Mesenchymal stem cell (in vitro differentiated cells and primary cell): ENCODE measurements around the gene DUSP18.
A peak's percentile ranks its signal among the peaks of the same experiment; 100 is the strongest.

Experiments used
- DNase-seq: peaks from one replicate; pipeline ENCODE4 v3.0.0-alpha.2; 2013
- H2AFZ ChIP-seq: one replicate; pipeline ENCODE4 v1.6.1; 2013; ENCODE audit warnings: low read depth, mild to moderate bottlenecking, control low read depth, inconsistent platforms, low read length, moderate library complexity
- H2AK5ac ChIP-seq: 2 replicates; pipeline ENCODE4 v1.6.1; 2013; ENCODE audit warnings: low read length, moderate library complexity, mild to moderate bottlenecking, inconsistent platforms; ENCODE audit not compliant: severe bottlenecking
- H2BK120ac ChIP-seq: one replicate; pipeline ENCODE4 v1.6.1; 2013; ENCODE audit warnings: low read depth, mild to moderate bottlenecking, inconsistent platforms, low read length, moderate library complexity
- H2BK12ac ChIP-seq, 2 experiments: one replicate each; pipeline ENCODE4 v1.6.1; 2013; ENCODE audit warnings: inconsistent platforms in 2 of 2, low read length in 2 of 2, mild to moderate bottlenecking in 2 of 2, moderate library complexity in 2 of 2, control low read depth in 1 of 2
- H2BK15ac ChIP-seq: one replicate; pipeline ENCODE4 v1.6.1; 2013; ENCODE audit warnings: mild to moderate bottlenecking, low read depth, inconsistent platforms; ENCODE audit not compliant: poor library complexity, severe bottlenecking
- H2BK5ac ChIP-seq: 2 replicates; pipeline ENCODE4 v1.6.1; 2013; ENCODE audit warnings: low read depth, mild to moderate bottlenecking, low read length, control low read depth, inconsistent platforms; ENCODE audit not compliant: poor library complexity, severe bottlenecking
- H3K14ac ChIP-seq, 2 experiments: one replicate each; pipeline ENCODE4 v1.6.1; 2013; ENCODE audit warnings: inconsistent platforms in 2 of 2, low read length in 2 of 2, control low read depth in 1 of 2, mild to moderate bottlenecking in 1 of 2, moderate library complexity in 1 of 2
- H3K18ac ChIP-seq, 2 experiments: one replicate each; pipeline ENCODE4 v1.6.1; 2013; ENCODE audit warnings: inconsistent platforms in 2 of 2, low read length in 2 of 2, control low read depth in 1 of 2, low read depth in 1 of 2, mild to moderate bottlenecking in 1 of 2
- H3K23ac ChIP-seq, 2 experiments: one replicate each; pipeline ENCODE4 v1.6.1; 2013; ENCODE audit warnings: inconsistent platforms in 2 of 2, low read length in 2 of 2, mild to moderate bottlenecking in 2 of 2, moderate library complexity in 2 of 2, control low read depth in 1 of 2
- H3K27ac ChIP-seq: 2 replicates; pipeline ENCODE4 v1.5.1; 2013; ENCODE audit warnings: mild to moderate bottlenecking, moderate library complexity, low read length, control low read depth, inconsistent platforms; ENCODE audit not compliant: poor library complexity, severe bottlenecking
- H3K27me3 ChIP-seq, 2 experiments: 2 replicates each; pipeline versions ENCODE4 v1.6.1 to v1.7.0; 2013; ENCODE audit warnings: low read length in 2 of 2, mild to moderate bottlenecking in 2 of 2, moderate library complexity in 2 of 2, control low read depth in 1 of 2, inconsistent platforms in 1 of 2; ENCODE audit not compliant: control insufficient read depth in 1 of 2, insufficient read depth in 1 of 2
- H3K36me3 ChIP-seq, 2 experiments: 2 replicates each; pipeline versions ENCODE4 v1.6.1 to v1.7.0; 2013; ENCODE audit warnings: low read length in 2 of 2, control low read depth in 1 of 2, inconsistent platforms in 1 of 2, low read depth in 1 of 2, mild to moderate bottlenecking in 1 of 2; ENCODE audit not compliant: insufficient read depth in 2 of 2, control insufficient read depth in 1 of 2
- H3K4ac ChIP-seq, 2 experiments: one replicate each; pipeline ENCODE4 v1.6.1; 2013; ENCODE audit warnings: inconsistent platforms in 2 of 2, low read length in 2 of 2, mild to moderate bottlenecking in 2 of 2, moderate library complexity in 2 of 2, control low read depth in 1 of 2, low read depth in 1 of 2
- H3K4me1 ChIP-seq: 2 replicates; pipeline ENCODE4 v1.6.1; 2013; ENCODE audit warnings: low read depth, low read length, control low read depth; ENCODE audit not compliant: control insufficient read depth, insufficient read depth
- H3K4me2 ChIP-seq: 2 replicates; pipeline ENCODE4 v1.6.1; 2013; ENCODE audit warnings: low read length, mild to moderate bottlenecking, inconsistent platforms; ENCODE audit not compliant: poor library complexity, severe bottlenecking
- H3K4me3 ChIP-seq, 2 experiments: 2 replicates each; pipeline versions ENCODE4 v1.5.1 to v1.7.0; 2013; ENCODE audit warnings: low read length in 2 of 2, mild to moderate bottlenecking in 2 of 2, control low read depth in 1 of 2, low read depth in 1 of 2; ENCODE audit not compliant: insufficient read depth in 1 of 2
- H3K79me1 ChIP-seq: replicated peaks from 2 replicates; pipeline ENCODE4 v1.6.1; 2013; ENCODE audit warnings: mild to moderate bottlenecking, control low read depth, low read length, inconsistent platforms; ENCODE audit not compliant: poor library complexity, severe bottlenecking
- H3K9ac ChIP-seq: 2 replicates; pipeline ENCODE4 v1.7.0; 2013; ENCODE audit warnings: mild to moderate bottlenecking, low read length, moderate library complexity
- H3K9me3 ChIP-seq: 2 replicates; pipeline ENCODE4 v1.7.0; 2013; ENCODE audit warnings: mild to moderate bottlenecking, low read length; ENCODE audit not compliant: control insufficient read depth
- H4K8ac ChIP-seq: one replicate; pipeline ENCODE4 v1.6.1; 2013; ENCODE audit warnings: inconsistent platforms, mild to moderate bottlenecking, low read length, moderate library complexity
- H4K91ac ChIP-seq: one replicate; pipeline ENCODE4 v1.6.1; 2013; ENCODE audit warnings: mild to moderate bottlenecking, low read length, inconsistent platforms
- WGBS: methylation state at CpG from one replicate; pipeline ENCODE4 v1.1.7; 2013; ENCODE audit warnings: mixed read lengths; 5-methylcytosine and 5-hydroxymethylcytosine counted together

DUSP18 gene

DNA sequence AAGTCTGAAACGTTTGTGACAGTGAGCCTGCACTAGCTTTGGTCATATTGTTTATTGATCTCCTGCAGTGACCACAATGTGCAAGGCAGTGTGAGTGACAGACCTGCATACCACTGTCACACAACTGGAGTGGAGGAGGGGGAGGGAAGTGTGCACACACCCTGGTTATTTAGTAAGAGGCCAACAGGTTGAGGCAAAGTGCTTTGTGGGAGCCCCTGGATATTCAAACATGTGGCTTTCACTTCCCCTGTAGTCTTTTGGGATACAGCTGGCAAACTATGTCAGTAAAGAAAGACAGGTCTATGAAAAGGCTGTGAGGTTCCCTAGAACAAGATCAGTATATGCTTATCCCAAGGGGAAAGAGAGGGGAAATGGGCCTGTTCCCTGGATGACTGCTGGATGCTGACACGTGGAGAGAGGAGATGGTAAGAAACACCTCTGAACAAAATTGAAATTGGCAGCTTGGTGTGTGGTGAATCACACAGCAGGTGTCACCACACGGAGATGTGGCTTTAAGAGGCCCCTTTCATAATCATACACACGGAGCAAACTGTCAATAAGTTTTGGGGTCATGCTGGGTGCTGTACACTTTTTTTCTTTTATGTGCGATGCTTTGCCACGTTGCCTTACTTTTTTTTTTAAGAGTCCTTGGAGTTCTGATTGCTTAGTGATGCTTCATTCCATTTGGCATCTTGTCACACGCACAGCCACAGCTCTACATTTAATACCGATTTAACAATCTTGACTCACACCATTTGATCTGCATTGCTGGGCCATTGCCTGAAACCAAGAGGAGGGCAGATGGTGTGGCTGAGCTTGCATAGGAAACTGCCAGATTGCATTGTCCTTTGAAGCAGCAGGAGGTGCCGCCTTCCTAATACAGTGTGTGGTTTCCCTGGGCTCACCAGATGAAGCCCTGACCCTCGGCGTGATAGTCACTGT is 38.3 kb upstream of the DUSP18 start:
- Histone ChIP-seq H3K9ac (peak overlapping the region; percentile 58), H3K4ac (no peak overlapping the region), H2AK5ac (no peak overlapping the region), H2BK5ac (no peak overlapping the region), H3K9me3 (no peaks in the 10 kb centered on the region), H3K27me3 (no peaks in the 10 kb centered on the region), H3K14ac (no peak overlapping the region), H4K91ac (no peak overlapping the region), H3K4me1 (no peaks in the 10 kb centered on the region), H2BK15ac (no peak overlapping the region), H3K4me3 (no peak overlapping the region), H2AFZ (no peak overlapping the region), H3K79me1 (no peaks in the 10 kb centered on the region), H3K4me2 (no peak overlapping the region), H3K23ac (no peak overlapping the region), H4K8ac (no peak overlapping the region), H3K27ac (no peak overlapping the region), H2BK120ac (no peak overlapping the region), H3K36me3 (no peaks in the 10 kb centered on the region), H2BK12ac (no peak overlapping the region), H3K18ac (no peak overlapping the region)
- 55% methylated on average over 11 of the region's 11 CpGs for WGBS
- DNase-seq, result no peak

DNA sequence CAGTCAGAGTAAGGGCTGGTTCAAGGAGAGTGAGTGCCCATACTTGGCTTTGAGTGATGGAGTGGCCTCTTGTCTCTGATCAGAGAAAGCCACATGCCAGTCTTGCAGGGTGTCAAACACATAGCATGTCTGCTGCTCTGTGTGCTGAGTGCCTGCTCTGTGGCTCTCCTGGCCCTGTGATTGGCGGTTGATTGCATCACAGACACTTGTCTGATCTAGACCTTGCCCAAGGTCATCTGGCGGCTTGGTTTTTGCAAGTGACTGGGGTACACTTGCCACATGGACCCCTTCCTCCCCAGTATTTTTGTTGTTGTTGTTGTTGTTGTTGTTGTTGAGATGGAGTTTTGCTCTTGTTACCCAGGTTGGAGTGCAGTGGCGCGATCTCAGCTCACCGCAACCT is 37.3 kb upstream of the DUSP18 start:
- Histone ChIP-seq H2BK120ac (no peak overlapping the region), H3K79me1 (no peaks in the 10 kb centered on the region), H2AK5ac (no peak overlapping the region), H2AFZ (no peak overlapping the region), H3K4me1 (no peaks in the 10 kb centered on the region), H3K14ac (no peak overlapping the region), H4K91ac (no peak overlapping the region), H3K4ac (no peak overlapping the region), H3K9ac (no peak overlapping the region), H3K27me3 (no peaks in the 10 kb centered on the region), H3K4me2 (no peak overlapping the region), H4K8ac (no peak overlapping the region), H3K23ac (no peak overlapping the region), H2BK5ac (no peak overlapping the region), H2BK12ac (no peak overlapping the region), H3K18ac (no peak overlapping the region), H3K36me3 (no peaks in the 10 kb centered on the region), H2BK15ac (no peak overlapping the region), H3K4me3 (no peak overlapping the region), H3K9me3 (no peaks in the 10 kb centered on the region), H3K27ac (no peak overlapping the region)
- 100% methylated on average over 5 of the region's 5 CpGs for WGBS
- DNase-seq, result no peak

DNA sequence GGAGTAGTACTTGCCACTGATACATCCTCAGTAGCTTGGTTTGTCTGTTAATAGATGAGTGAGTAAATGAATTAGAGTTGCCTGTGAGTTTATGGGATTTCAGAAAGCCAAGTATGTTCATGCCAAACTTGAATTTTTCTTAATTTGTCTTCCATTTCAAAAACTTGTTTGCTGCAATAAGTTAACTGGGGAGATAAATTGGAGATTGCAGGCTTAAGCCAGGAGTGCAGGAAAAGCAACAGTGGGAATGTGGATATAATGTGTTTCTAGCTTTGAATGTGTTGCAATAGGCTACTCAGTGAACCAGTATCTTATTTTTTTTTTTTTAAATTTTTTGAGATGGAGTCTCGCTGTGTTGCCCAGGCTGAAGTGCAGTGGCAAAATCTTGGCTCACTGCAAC is 35.2 kb upstream of the DUSP18 start:
- no peak overlapping the region for H3K27ac ChIP-seq
- no peak overlapping the region for H3K18ac ChIP-seq
- no peak overlapping the region for H3K4me3 ChIP-seq
- H3K79me1 ChIP-seq, result no peaks in the 10 kb centered on the region
- no peak overlapping the region for H3K23ac ChIP-seq
- H4K8ac ChIP-seq, result no peak overlapping the region
- 91% methylated on average over 1 of the region's 1 CpG for WGBS
- no peak overlapping the region for H4K91ac ChIP-seq
- H3K4me2 ChIP-seq, result no peak overlapping the region
- no peak overlapping the region for H2AFZ ChIP-seq
- H3K4me1 ChIP-seq, result no peaks in the 10 kb centered on the region
- H3K4ac ChIP-seq, result no peak overlapping the region
- peaks cover 0 to 3% of the 10 kb centered on the region in 2 experiments for H3K27me3 ChIP-seq
- H2BK15ac ChIP-seq, result no peak overlapping the region
- no peak overlapping the region for H2BK120ac ChIP-seq
- no peak overlapping the region for H3K14ac ChIP-seq
- no peak overlapping the region for H2AK5ac ChIP-seq
- no peak overlapping the region for H3K9ac ChIP-seq
- no peak overlapping the region for H2BK5ac ChIP-seq
- no peaks in the 10 kb centered on the region for H3K9me3 ChIP-seq
- H2BK12ac ChIP-seq, result no peak overlapping the region
- no peak for DNase-seq
- H3K36me3 ChIP-seq, result no peaks in the 10 kb centered on the region

DNA sequence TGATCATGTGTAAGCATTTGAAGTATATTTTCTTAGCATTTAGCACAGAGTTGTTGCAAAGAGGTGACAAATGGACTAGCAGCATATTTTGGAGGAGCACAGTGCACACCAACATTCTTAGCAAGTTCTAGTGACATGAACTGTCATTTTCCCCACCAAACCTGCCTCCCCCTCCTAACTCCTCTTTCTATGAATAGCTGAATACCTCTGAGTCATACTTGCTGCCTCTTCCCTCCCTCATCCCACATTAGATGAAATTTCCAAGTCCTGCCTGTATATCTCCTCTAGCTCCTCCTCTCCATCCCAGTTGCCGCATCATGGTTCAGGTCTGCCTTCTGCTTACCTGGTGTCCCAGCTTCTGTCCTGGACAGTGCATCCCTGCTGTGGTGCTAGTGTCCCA is 34.2 kb upstream of the DUSP18 start:
- H3K9me3 ChIP-seq, result no peaks in the 10 kb centered on the region
- H2AK5ac ChIP-seq, result no peak overlapping the region
- no peak overlapping the region for H3K4me3 ChIP-seq
- H3K23ac ChIP-seq, result no peak overlapping the region
- no peak overlapping the region for H2AFZ ChIP-seq
- H3K27ac ChIP-seq, result no peak overlapping the region
- no peak overlapping the region for H3K4ac ChIP-seq
- H3K18ac ChIP-seq, result no peak overlapping the region
- H3K27me3 ChIP-seq, result peaks cover 0 to 5% of the 10 kb centered on the region in 2 experiments
- WGBS, result 100% methylated on average over 1 of the region's 1 CpG
- H2BK12ac ChIP-seq, result no peak overlapping the region
- no peaks in the 10 kb centered on the region for H3K36me3 ChIP-seq
- no peak overlapping the region for H4K8ac ChIP-seq
- H3K14ac ChIP-seq, result no peak overlapping the region
- no peak overlapping the region for H4K91ac ChIP-seq
- no peak overlapping the region for H3K9ac ChIP-seq
- no peak overlapping the region for H2BK5ac ChIP-seq
- no peak overlapping the region for H2BK15ac ChIP-seq
- H3K4me2 ChIP-seq, result no peak overlapping the region
- no peaks in the 10 kb centered on the region for H3K4me1 ChIP-seq
- no peak overlapping the region for H2BK120ac ChIP-seq
- no peaks in the 10 kb centered on the region for H3K79me1 ChIP-seq
- no peak for DNase-seq
